HCT116 (cell line): ENCODE measurements around the gene ACR. TPM values are rescaled to one million over a fixed set of nuclear protein-coding genes. Genes with fewer than 3 reads are reported as not detected.

Experiments
- ATAC-seq: fragments of 200-7000 bp; cut with Tn5 transposase; 2 replicates; pipeline ENCODE4 v1.9.1; 2020; ENCODE audit warnings: mild to moderate bottlenecking, moderate library complexity
- BruUV-seq: library from RNA; stranded (reverse); fragments of 400-500 nt; replicated peaks from 2 replicates; lab custom pipeline; 2021; lab: Mats Ljungman, UMichigan
- CTCF ChIA-PET: fragments of 300-600 bp; sonication (Branson Sonifier 250); formaldehyde crosslinking; loops from one replicate; lab custom pipeline; 2021; ENCODE audit warnings: antibody characterized with exemption; lab: Charles Lee
- POLR2A ChIA-PET: fragments of 300-600, 350-600 bp; sonication (Branson Sonifier 250); formaldehyde crosslinking; loops from one replicate; lab custom pipeline; 2021; ENCODE audit warnings: antibody characterized with exemption; lab: Charles Lee
- RAD21 ChIA-PET, 2 experiments: fragments of 300-600 bp; sonication (Branson Sonifier 250); formaldehyde crosslinking; loops; one replicate each; lab custom pipeline; 2023; ENCODE audit warnings: low total read pairs in 2 of 2; ENCODE audit not compliant: uncharacterized antibody in 2 of 2, unreplicated experiment in 2 of 2, low non-redundant PET in 1 of 2; lab: Charles Lee
- DNase-seq: peaks from one replicate; pipeline ENCODE4 v3.0.0-alpha.2; 2010; ENCODE audit warnings: low read depth, low spot score
- H2AFZ ChIP-seq: fragments of 200-600 bp; shearing (Covaris generic), sonication (generic); 2 replicates; pipeline ENCODE4 v1.6.1; 2017; ENCODE audit warnings: low read depth, mixed run types, mixed read lengths, antibody characterized with exemption, low read length; ENCODE audit not compliant: poor library complexity, severe bottlenecking
- H3K27ac ChIP-seq: 2 replicates; pipeline ENCODE4 v1.5.1; 2012; ENCODE audit warnings: low read depth, low read length
- H3K27me3 ChIP-seq: fragments of 200-600 bp; sonication (generic); 2 replicates; pipeline ENCODE4 v1.6.1; 2016; ENCODE audit warnings: mixed run types, low read length, mixed read lengths; ENCODE audit not compliant: insufficient read depth
- H3K36me3 ChIP-seq, 2 experiments: fragments of 200-500 bp in 1 of 2; fragments of 200-600 bp in 1 of 2; sonication (Bioruptor generic) in 1 of 2; sonication (generic) in 1 of 2; 2 replicates each; pipeline versions ENCODE4 v1.5.1 to v1.6.1; 2014 to 2016; ENCODE audit warnings: low read length in 2 of 2, inconsistent platforms in 1 of 2, mixed read lengths in 1 of 2, mixed run types in 1 of 2; ENCODE audit not compliant: insufficient read depth in 2 of 2, control insufficient read depth in 1 of 2
- H3K4me1 ChIP-seq, 2 experiments: fragments of 200-600 bp in 1 of 2; sonication (generic) in 1 of 2; 2 replicates each; pipeline versions ENCODE4 v1.5.1 to v1.6.1; 2012 to 2017; ENCODE audit warnings: low read length in 2 of 2, inconsistent platforms in 1 of 2, mild to moderate bottlenecking in 1 of 2, mixed read lengths in 1 of 2, mixed run types in 1 of 2, moderate library complexity in 1 of 2; ENCODE audit not compliant: insufficient read depth in 2 of 2, control insufficient read depth in 1 of 2
- H3K4me2 ChIP-seq: fragments of 200-600 bp; sonication (generic); 2 replicates; pipeline ENCODE4 v1.6.1; 2017; ENCODE audit warnings: mixed run types, low read length, mixed read lengths
- H3K4me3 ChIP-seq, 2 experiments: fragments of 200-600 bp in 1 of 2; sonication (generic) in 1 of 2; replicated peaks in 1 of 2; 2 replicates each; pipeline ENCODE4 v1.5.1; 2011 to 2016; ENCODE audit warnings: low read length in 2 of 2, control low read depth in 1 of 2, low read depth in 1 of 2, mild to moderate bottlenecking in 1 of 2, mixed read lengths in 1 of 2, mixed run types in 1 of 2
- H3K79me2 ChIP-seq: fragments of 200-600 bp; sonication (generic); 2 replicates; pipeline ENCODE4 v1.6.1; 2017; ENCODE audit warnings: mild to moderate bottlenecking, mixed run types, low read length, moderate library complexity, mixed read lengths; ENCODE audit not compliant: insufficient read depth
- H3K9ac ChIP-seq: fragments of 200-600 bp; sonication (generic); 2 replicates; pipeline ENCODE4 v1.6.1; 2016; ENCODE audit warnings: low read length, mixed read lengths
- H3K9me2 ChIP-seq: fragments of 200-600 bp; sonication (generic), shearing (Covaris generic); 2 replicates; pipeline ENCODE4 v1.6.1; 2017; ENCODE audit warnings: mixed run types, mild to moderate bottlenecking, moderate library complexity; ENCODE audit not compliant: insufficient read depth
- H3K9me3 ChIP-seq, 2 experiments: fragments of 200-500 bp in 1 of 2; fragments of 200-600 bp in 1 of 2; sonication (Bioruptor generic) in 1 of 2; sonication (generic) in 1 of 2; 2 replicates each; pipeline ENCODE4 v1.6.1; 2014 to 2017; ENCODE audit warnings: low read length in 2 of 2, mixed read lengths in 2 of 2, inconsistent platforms in 1 of 2, low read depth in 1 of 2, mild to moderate bottlenecking in 1 of 2, mixed run types in 1 of 2, moderate library complexity in 1 of 2; ENCODE audit not compliant: control insufficient read depth in 1 of 2, insufficient read depth in 1 of 2
- H4K20me1 ChIP-seq: fragments of 200-600 bp; sonication (generic), shearing (Covaris generic); 2 replicates; pipeline ENCODE4 v1.6.1; 2017; ENCODE audit warnings: mixed run types, mild to moderate bottlenecking, moderate library complexity; ENCODE audit not compliant: insufficient read depth
- CBX3 ChIP-seq: IDR thresholded peaks from 2 replicates; pipeline ENCODE4 v1.6.1; 2012; ENCODE audit warnings: low read depth
- CEBPB ChIP-seq: IDR thresholded peaks from 2 replicates; pipeline ENCODE4 v1.6.1; 2012; ENCODE audit warnings: low read depth
- EGR1 ChIP-seq: IDR thresholded peaks from 2 replicates; pipeline ENCODE4 v1.6.1; 2012; ENCODE audit warnings: low read depth
- EZH2 ChIP-seq: fragments of 200-600 bp; sonication (generic); IDR thresholded peaks from 2 replicates; pipeline ENCODE4 v1.6.1; 2017; ENCODE audit warnings: antibody characterized with exemption, mixed run types
- EZH2phosphoT487 ChIP-seq: fragments of 200-600 bp; IDR thresholded peaks from 2 replicates; pipeline ENCODE4 v1.6.1; 2018; ENCODE audit warnings: antibody characterized with exemption, borderline replicate concordance
- FOSL1 ChIP-seq: IDR thresholded peaks from 2 replicates; pipeline ENCODE4 v1.6.1; 2012; ENCODE audit warnings: low read depth
- JUND ChIP-seq: IDR thresholded peaks from 2 replicates; pipeline ENCODE4 v1.6.1; 2012
- MAX ChIP-seq: IDR thresholded peaks from 2 replicates; pipeline ENCODE4 v1.6.1; 2012
- POLR2A ChIP-seq: IDR thresholded peaks from 2 replicates; pipeline ENCODE4 v1.7.0; 2011; ENCODE audit warnings: borderline replicate concordance; ENCODE audit not compliant: insufficient read depth, insufficient read length; ENCODE audit errors: extremely low read depth
- RAD21 ChIP-seq: IDR thresholded peaks from 2 replicates; pipeline ENCODE4 v1.6.1; 2012; ENCODE audit warnings: low read depth, mild to moderate bottlenecking
- TCF7L2 ChIP-seq: IDR thresholded peaks from 2 replicates; pipeline ENCODE4 v1.7.0; 2011; ENCODE audit warnings: borderline replicate concordance, inconsistent platforms; ENCODE audit not compliant: insufficient read depth, insufficient read length; ENCODE audit errors: extremely low read depth
- YY1 ChIP-seq: IDR thresholded peaks from 2 replicates; pipeline ENCODE4 v1.6.1; 2011; ENCODE audit warnings: low read length, low read depth, moderate library complexity, mild to moderate bottlenecking; ENCODE audit not compliant: insufficient replicate concordance; ENCODE audit errors: extremely low read depth
- ZBTB33 ChIP-seq: IDR thresholded peaks from 2 replicates; pipeline ENCODE4 v1.6.1; 2011; ENCODE audit warnings: mild to moderate bottlenecking, low read length, moderate library complexity; ENCODE audit not compliant: insufficient replicate concordance; ENCODE audit errors: extremely low read depth
- ZFX ChIP-seq: fragments of 450-650 bp; IDR thresholded peaks from 2 replicates; pipeline ENCODE4 v1.6.1; 2017
- intact Hi-C: fragments of 100-400 bp; cut with micrococcal nuclease; formaldehyde crosslinking; loops from 2 replicates; pipeline ENCODE4 v1.10.0; 2022
- total RNA-seq: library from RNA; stranded (reverse); gene quantifications from one replicate; pipeline ENCODE4 v1.2.1, GENCODE V29; 2021; ENCODE audit not compliant: unreplicated experiment

The ACR gene
- total RNA-seq, 1 experiment from 2014 or later = 1.5 TPM

DNA sequence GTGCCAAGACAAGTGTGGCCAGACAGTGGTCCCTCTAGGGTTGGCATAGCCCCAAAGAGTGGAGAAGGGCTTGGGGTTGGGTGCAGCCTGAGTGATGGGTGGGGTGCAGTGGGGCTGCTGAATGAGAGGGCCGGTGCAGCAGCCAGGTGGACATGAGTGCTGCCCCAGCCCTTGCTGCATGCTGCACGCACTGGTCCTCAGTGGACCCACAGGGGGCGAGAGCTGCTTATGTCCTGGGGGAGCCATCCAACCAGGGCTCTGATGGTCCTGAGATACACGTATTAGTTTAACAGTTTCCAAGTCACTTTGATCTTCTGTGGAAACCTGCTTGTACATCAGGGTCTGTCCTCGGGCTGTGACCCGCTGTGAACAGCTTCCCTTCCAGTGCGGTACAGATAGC is 23.9 kb upstream of the ACR start (continued):
- no peak for TF ChIP-seq ZBTB33
- TF ChIP-seq RAD21 = no peak
- no peak for TF ChIP-seq ZFX
- no peak for TF ChIP-seq FOSL1
- TF ChIP-seq CEBPB = no peak
- TF ChIP-seq EZH2phosphoT487 = no peak
- no peak for TF ChIP-seq EGR1
- TF ChIP-seq, all 23 proteins: peak for 0

- H3K9me3 ChIP-seq = no peaks in the 10 kb centered on the region
- H3K4me3 ChIP-seq = no peak overlapping the region
- ATAC-seq (no peak), DNase-seq (no peak)
- no peaks in the 10 kb centered on the region for H3K27me3 ChIP-seq
- H4K20me1 ChIP-seq = no peaks in the 10 kb centered on the region
- H3K36me3 ChIP-seq = no peaks in the 10 kb centered on the region; a peak in 1 of 4 replicates
- BruUV-seq = no TSS peak
- POLR2A ChIA-PET = no interaction called here
- RAD21 ChIA-PET = no interaction called here
- no peaks in the 10 kb centered on the region for H3K9me2 ChIP-seq
- H2AFZ ChIP-seq = no peak overlapping the region
- H3K9ac ChIP-seq = no peak overlapping the region
- H3K27ac ChIP-seq = no peak overlapping the region
- TF ChIP-seq RAD21 (no peak), TCF7L2 (no peak), EZH2phosphoT487 (no peak), CEBPB (no peak), POLR2A (no peak), CBX3 (no peak), FOSL1 (no peak), ZBTB33 (no peak), MAX (no peak), JUND (no peak), EZH2 (no peak), YY1 (no peak)
- no peaks in the 10 kb centered on the region for H3K4me1 ChIP-seq
- H3K79me2 ChIP-seq = no peaks in the 10 kb centered on the region
- H3K4me2 ChIP-seq = no peak overlapping the region
- CTCF ChIA-PET = no interaction called here
- intact Hi-C loops = no loop called here
These were observed 23.3 kb upstream of the ACR start for GRCh38 chr22:50714631-50715179.
